NB4 (cell line): ENCODE data around the gene KCTD1.

Experiments used
- DNase-seq: peaks from one replicate; pipeline ENCODE4 v3.0.0; 2010; ENCODE audit warnings: low read depth
- H3K4me3 ChIP-seq: one replicate; pipeline ENCODE4 v1.5.1; 2011; ENCODE audit warnings: mild to moderate bottlenecking, low read depth, low read length, moderate library complexity
- MYC ChIP-seq: IDR thresholded peaks from 2 replicates; pipeline ENCODE4 v1.6.1; 2011; ENCODE audit warnings: low read depth, low read length
- POLR2A ChIP-seq: IDR thresholded peaks from 2 replicates; pipeline ENCODE4 v1.6.1; 2011; ENCODE audit warnings: mild to moderate bottlenecking; ENCODE audit not compliant: insufficient read length; ENCODE audit errors: extremely low read depth
- TF ChIP-seq, protein P1 (sequence below): IDR thresholded peaks from one replicate; pipeline ENCODE4 v1.5.1; 2012; ENCODE audit warnings: low read depth, low read length
- TF ChIP-seq, protein P2 (sequence below): IDR thresholded peaks from 2 replicates; pipeline ENCODE4 v1.6.1; 2011; ENCODE audit warnings: low read depth, low read length

Gene KCTD1

DNA sequence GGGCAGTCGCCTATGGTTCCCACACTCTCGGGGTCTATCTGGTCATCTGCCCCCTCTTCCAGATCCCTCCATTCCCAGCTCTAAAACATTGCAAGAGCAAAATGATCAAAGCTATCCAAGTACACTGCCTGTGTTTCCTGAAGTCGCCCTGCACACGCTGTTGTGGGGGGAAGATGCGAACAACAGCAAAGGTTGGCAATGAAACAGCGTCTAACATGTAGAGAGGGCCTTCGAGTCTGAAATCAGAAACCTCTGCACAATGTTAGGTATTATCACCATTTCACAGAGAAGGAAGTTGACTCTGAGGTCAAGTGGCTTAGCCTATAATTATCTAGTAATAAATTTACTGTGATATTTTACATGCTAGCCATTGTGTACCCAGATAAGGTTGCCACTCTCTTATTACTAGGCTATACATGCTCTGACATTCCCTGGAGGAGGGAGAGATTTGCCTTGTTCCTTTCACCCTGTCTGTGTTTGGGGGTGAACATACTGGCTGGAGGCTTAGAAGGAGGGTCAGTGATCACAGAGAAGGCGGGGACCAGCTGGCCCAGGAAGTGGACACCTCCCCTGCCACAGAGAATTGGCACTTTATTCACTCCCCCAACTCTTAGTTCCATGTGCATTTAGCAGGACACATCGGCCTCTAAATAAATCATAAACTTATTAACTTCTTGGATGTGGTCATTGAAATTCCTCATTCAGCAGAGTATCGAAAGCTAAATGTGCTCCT is 36.8 kb downstream of the KCTD1 start:
- no peak for TF ChIP-seq POLR2A
- no peak for TF ChIP-seq MYC
- TF ChIP-seq, protein P1, sequence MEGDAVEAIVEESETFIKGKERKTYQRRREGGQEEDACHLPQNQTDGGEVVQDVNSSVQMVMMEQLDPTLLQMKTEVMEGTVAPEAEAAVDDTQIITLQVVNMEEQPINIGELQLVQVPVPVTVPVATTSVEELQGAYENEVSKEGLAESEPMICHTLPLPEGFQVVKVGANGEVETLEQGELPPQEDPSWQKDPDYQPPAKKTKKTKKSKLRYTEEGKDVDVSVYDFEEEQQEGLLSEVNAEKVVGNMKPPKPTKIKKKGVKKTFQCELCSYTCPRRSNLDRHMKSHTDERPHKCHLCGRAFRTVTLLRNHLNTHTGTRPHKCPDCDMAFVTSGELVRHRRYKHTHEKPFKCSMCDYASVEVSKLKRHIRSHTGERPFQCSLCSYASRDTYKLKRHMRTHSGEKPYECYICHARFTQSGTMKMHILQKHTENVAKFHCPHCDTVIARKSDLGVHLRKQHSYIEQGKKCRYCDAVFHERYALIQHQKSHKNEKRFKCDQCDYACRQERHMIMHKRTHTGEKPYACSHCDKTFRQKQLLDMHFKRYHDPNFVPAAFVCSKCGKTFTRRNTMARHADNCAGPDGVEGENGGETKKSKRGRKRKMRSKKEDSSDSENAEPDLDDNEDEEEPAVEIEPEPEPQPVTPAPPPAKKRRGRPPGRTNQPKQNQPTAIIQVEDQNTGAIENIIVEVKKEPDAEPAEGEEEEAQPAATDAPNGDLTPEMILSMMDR, result no peak
- TF ChIP-seq, protein P2, sequence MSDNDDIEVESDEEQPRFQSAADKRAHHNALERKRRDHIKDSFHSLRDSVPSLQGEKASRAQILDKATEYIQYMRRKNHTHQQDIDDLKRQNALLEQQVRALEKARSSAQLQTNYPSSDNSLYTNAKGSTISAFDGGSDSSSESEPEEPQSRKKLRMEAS, result no peak
- DNase-seq, result no peak
- no peak overlapping the region for H3K4me3 ChIP-seq

DNA sequence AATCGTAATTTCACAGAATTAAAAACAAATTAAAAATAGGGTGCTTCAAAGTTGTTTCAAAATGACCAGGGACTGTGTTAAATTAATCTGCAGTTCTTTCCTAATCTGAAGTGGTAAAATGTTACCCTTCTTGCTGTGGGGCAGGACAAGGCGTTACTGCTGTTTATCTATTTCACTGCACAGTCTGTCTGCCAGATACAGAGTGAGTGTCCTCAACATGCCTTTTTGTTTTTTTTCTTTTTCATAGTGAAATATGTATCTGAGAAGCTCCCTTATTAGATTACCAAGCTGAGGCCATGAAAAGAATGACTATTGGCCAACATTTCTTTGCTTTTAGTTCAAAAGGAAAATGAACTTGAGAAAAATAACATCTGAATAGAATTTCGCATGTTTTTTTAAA is 38.0 kb downstream of the KCTD1 start:
- TF ChIP-seq, protein P2, result no peak
- TF ChIP-seq MYC (no peak), POLR2A (no peak)
- TF ChIP-seq, protein P1, result no peak
- H3K4me3 ChIP-seq, result no peak overlapping the region
- DNase-seq, result no peak

DNA sequence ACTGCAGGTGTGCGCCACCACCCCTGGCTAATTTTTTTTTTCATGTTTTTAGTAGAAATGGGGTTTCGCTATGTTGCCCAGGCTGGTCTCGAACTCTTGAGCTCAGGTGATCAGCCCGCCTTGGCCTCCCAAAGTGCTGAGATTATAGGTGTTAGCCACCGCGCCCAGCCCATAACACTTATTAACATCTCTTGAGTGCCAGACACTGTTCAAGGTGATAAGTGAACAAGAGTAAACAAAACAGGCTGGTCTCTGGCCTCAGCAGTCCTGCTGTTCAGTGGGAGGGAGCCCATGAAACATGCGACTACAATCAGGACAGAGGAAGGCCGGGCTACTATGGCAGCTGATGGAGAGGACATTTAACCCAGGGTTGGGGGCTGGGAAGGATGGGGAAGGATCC is 42.3 kb downstream of the KCTD1 start:
- TF ChIP-seq MYC (no peak), POLR2A (no peak)
- TF ChIP-seq, protein P2, result no peak
- TF ChIP-seq, protein P1, result no peak

DNA sequence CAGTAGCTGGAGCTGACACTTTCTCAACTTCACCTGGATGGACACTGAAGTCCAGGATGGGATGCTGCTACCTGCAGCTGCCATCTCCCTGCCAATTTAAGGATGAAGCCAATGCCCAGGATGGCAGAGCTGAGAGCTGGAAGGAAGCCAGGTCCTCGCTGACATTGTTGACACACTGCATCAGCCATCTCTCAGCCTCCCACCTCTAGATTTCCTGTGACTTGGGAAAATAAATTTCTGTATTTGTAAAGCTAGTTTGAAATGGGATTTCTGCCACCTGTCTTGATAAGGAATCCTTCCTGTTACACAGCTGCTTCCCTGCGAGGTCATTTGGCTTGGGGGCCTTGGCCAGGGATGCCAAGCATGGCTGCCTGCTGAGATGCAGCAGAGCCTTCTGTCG is 43.5 kb downstream of the KCTD1 start:
- no peak for DNase-seq
- TF ChIP-seq, protein P1, result no peak
- TF ChIP-seq, protein P2, result no peak
- no peak for TF ChIP-seq MYC
- TF ChIP-seq POLR2A, result no peak
- H3K4me3 ChIP-seq, result no peak overlapping the region

More for the DNA sequence above, 42.3 kb downstream of the KCTD1 start:
- no peak for DNase-seq
- H3K4me3 ChIP-seq, result no peak overlapping the region

DNA sequence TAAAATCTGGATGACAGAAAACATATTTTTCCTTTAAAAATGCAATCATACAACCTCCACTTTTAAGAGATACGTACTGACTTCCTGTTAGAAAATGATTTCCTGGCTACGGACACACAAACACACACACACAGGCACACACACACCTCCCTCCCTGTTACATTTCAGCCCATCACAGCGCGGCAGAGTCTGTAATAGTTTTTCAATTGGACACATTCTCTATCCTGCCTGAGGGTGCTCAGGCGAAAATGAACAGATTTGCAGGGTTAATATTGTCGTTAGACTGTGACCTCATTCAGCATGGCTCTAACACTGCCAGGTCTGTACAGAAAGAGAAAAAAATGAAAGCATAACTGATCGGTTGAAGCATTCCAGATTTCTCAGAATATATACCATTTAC is 45.0 kb downstream of the KCTD1 start:
- no peak for TF ChIP-seq POLR2A
- TF ChIP-seq, protein P2, result no peak
- TF ChIP-seq MYC, result no peak
- H3K4me3 ChIP-seq, result no peak overlapping the region
- no peak for DNase-seq

DNA sequence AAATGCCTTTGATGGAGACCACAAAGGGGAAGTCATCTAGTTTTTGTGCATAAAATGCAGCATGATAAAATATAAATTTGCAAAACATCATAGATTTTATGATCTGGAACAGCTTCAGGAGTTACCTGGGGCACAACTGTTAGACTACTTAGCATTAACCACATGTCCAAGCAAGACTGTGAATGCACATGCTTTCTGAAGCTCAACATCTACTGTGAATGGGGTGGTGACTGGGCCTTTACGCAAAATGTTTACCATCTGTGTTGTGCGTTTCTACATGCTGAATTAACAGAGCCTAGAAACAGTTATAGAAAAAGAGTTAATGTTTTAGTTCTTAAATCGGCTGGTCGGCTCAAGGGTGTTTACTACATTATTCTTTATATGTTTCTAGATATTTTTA is 45.5 kb downstream of the KCTD1 start:
- TF ChIP-seq POLR2A (no peak), MYC (no peak)
- TF ChIP-seq, protein P1, result no peak
- TF ChIP-seq, protein P2, result no peak
- DNase-seq, result no peak
- no peak overlapping the region for H3K4me3 ChIP-seq
